Inflammatory macrophage (primary cell): ENCODE results near the gene CD2AP.

Source experiments
- DNase-seq, 2 donors: peaks; one replicate each; pipeline ENCODE4 v3.0.0-alpha.2; 2020 to 2022

CD2AP gene

GRCh38 chr6:47573109-47573508 lies 95.5 kb downstream of the CD2AP start:
- DNase-seq: no peak

GRCh38 chr6:47574789-47575188 lies 97.2 kb downstream of the CD2AP start:
- no peak for DNase-seq

- DNase-seq: no peak
Measured at GRCh38 chr6:47579040-47579439, 101.5 kb downstream of the CD2AP start.

GRCh38 chr6:47581591-47581990 lies 104.0 kb downstream of the CD2AP start:
- no peak for DNase-seq

GRCh38 chr6:47587493-47587892 lies 109.9 kb downstream of the CD2AP start:
- no peak for DNase-seq

- no peak for DNase-seq
Measured at GRCh38 chr6:47592131-47592840, 114.7 kb downstream of the CD2AP start.

GRCh38 chr6:47593979-47594378 lies 116.4 kb downstream of the CD2AP start:
- DNase-seq: no peak

GRCh38 chr6:47595785-47596184 lies 118.2 kb downstream of the CD2AP start:
- DNase-seq: no peak

GRCh38 chr6:47598367-47598766 lies 120.8 kb downstream of the CD2AP start:
- DNase-seq: no peak

- no peak for DNase-seq
Measured at GRCh38 chr6:47599512-47599911, 121.9 kb downstream of the CD2AP start.

GRCh38 chr6:47603227-47603626 lies 125.6 kb downstream of the CD2AP start:
- DNase-seq: no peak

GRCh38 chr6:47603995-47604394 lies 126.4 kb downstream of the CD2AP start:
- no peak for DNase-seq

- DNase-seq: no peak
Measured at GRCh38 chr6:47621838-47622449, 144.4 kb downstream of the CD2AP start.

- no peak for DNase-seq
Measured at GRCh38 chr6:47626782-47627181, 149.2 kb downstream of the CD2AP start.

GRCh38 chr6:47628448-47629272 lies 151.1 kb downstream of the CD2AP start:
- DNase-seq: no peak

GRCh38 chr6:47629954-47630353 lies 152.4 kb downstream of the CD2AP start:
- no peak for DNase-seq

- DNase-seq: no peak
Measured at GRCh38 chr6:47630587-47630986, 153.0 kb downstream of the CD2AP start.

- DNase-seq: peak; percentile 17 to 82
Measured at GRCh38 chr6:47631269-47631772, 153.7 kb downstream of the CD2AP start.

GRCh38 chr6:47631797-47632196 lies 154.2 kb downstream of the CD2AP start:
- no peak for DNase-seq

- no peak for DNase-seq
Measured at GRCh38 chr6:47633141-47633540, 155.6 kb downstream of the CD2AP start.

- DNase-seq: no peak
Measured at GRCh38 chr6:47634210-47635047, 156.8 kb downstream of the CD2AP start.

- DNase-seq: no peak
Measured at GRCh38 chr6:47646689-47647088, 169.1 kb downstream of the CD2AP start.

GRCh38 chr6:47647188-47647587 lies 169.6 kb downstream of the CD2AP start:
- no peak for DNase-seq
